NCI-H187 (cell line): Measurements from ENCODE around the gene ZNF581.

ENCODE experiments used
- DNase-seq, 2 experiments: peaks; one replicate each; lab custom pipeline; 2025; lab: John Stamatoyannopoulos, UW

ZNF581 gene

GRCh38 chr19:55626350-55626749 is 17.1 kb upstream of the ZNF581 start:
- DNase-seq: no peak

DNA sequence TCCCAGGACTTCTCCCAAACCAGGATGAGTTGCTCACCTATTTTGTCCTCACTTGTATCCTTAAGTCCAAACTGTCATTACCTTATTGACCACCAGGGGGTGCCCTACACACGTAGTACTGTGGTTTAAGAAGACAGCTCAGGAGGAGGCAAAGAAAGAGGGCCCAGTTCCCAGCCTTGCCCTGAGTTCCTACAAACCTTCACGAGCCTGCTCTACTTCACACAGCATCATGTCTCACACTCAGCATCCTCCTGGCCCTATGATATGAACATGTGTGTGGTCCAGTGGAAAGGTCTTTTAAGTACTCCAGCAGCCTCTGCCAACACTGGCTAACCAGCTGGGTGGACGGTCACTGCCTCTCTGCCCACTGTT is 11.0 kb upstream of the ZNF581 start:
- peak; percentile 86 to 93 for DNase-seq

- DNase-seq: no peak
Observed at GRCh38 chr19:55633861-55634260, 9.6 kb upstream of the ZNF581 start.

DNA sequence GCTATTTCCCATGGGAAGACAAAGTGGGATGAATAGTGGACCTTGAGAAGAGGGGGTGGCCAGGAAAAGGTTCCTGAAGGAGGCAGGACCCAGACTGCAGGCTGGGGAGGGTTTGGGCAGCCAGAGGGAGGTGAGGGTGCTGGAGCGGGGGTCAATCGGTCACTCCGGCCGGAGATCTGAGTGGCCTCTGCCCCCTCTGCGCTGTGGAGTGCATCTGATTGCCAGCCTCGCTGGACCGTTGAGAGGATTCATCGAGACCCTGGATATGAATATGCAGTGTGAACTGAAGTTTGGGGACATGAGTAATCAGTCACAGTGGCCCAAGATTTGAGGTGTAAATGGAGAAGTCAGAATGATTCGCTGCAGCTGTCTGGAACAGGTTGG is 8.1 kb upstream of the ZNF581 start:
- DNase-seq: no peak

DNA sequence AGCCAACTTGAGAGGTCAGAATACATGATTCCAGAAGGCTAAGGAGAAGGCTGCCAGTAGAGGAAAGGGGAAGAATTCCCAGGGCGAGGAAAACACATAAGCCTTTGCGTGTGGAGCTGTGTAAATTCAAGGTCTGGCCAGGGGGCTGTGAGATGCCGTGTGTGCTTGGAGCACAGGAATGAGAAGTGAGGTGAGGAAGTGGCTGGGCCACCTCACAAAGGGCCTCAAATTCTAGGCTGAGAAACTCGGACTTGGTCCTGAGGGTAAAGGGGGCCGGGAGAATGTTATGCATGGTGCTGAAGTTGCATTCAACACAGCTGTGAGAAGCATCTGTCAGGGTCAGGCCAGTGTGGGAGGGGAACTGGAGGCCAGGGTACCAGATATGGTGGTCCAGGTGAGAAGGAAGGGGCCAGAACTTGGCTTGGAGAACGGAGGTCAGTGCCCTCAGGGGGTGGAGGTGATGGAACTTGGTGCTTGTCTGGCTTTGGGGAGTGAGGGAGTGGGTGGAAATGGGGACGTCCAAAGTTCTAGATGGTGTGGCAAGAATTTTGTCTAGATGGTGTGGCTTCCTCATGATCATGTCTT is 7.5 kb upstream of the ZNF581 start:
- DNase-seq: no peak

GRCh38 chr19:55636723-55637122 is 6.7 kb upstream of the ZNF581 start:
- no peak for DNase-seq

- no peak for DNase-seq
Observed at GRCh38 chr19:55637534-55637933, 5.9 kb upstream of the ZNF581 start.

- no peak for DNase-seq
Observed at GRCh38 chr19:55638864-55639359, 4.5 kb upstream of the ZNF581 start.

- DNase-seq: peak; percentile 25 to 49
Observed at GRCh38 chr19:55640043-55640576, 3.3 kb upstream of the ZNF581 start.

DNA sequence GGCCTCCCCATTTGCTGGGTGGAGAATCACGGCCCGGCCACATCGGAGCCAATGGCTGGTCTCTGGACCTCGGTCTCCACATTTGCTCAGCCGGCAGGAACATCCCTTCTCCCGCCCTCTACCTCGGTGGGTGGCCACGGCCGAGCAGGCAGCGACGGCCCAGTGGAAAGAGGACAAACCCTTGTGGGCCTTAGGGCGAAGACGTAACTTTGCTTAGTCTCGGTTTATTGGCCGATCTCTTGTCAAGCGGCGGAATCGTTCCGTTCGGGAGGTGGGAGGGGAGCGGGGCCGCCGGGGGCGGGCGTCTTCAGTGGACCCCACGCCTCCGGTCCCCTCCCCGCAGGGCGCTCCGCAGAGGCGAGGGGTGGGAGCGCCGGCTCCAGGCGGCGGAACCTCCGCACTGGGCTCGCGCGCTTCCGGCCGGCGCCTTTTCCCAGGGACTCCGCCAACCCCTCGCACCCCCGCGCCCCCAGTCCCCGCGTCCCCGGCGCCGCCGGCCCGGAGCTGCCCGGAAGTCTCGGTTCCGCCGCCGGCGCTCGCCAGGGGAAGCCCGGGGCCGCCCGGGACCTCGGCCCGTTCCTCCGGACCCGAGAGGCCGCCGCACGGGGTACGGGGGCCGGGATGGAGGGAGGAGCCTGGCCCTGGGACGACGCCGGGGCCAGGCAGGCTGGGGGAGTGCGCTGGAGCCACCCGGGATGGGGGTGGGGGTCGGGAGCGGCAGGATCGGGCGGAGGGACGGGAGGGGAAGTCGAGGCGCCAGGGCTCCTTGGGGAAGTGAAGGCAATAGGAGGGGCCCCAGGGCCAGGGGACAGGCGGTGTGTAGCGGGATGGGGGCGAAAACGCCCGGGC is 2.6 kb upstream of the ZNF581 start, which contains the start of gene ZNF580:
ZNF580 (plus strand) TSS at position 426 of the 849 bp plus-strand sequence. CDS start 1,507 bp downstream, outside the sequence.
- peak; percentile 25 to 30 for DNase-seq

DNA sequence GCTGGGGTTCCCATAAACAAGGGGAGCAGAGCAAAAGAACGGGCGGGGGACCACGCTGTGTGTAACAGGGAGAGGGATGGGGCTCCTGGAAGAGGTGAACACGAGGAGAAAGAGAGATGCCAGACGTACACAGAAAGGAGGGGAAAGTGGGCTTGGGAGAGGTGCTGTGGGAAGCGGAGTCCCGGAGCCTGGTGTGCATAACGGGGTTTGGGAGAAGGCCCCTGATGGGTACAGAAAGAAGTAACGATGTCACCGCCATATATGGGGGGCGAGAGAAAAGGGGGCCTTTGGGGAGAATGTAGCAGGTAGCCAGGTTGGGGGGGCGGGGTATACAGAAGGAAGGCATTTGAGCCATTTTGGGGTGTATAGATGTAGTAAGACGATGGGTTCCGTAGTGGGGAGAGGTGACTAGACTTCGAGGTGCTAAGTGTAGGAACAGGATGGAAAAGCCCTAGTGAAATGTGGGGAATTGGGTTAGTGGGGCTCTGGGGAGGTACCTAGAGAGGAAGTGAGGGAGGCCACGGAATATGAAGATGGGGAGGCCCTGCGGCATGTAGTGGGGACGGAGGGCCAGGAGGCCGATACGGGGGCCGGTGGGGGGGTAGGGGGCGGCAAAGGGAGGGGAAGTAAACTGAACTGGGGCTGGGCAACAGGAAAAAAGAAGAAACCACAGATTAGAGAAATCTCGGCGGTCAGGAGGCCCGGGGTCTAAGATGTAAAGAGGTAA is 1.9 kb upstream of the ZNF581 start:
- no peak for DNase-seq

DNA sequence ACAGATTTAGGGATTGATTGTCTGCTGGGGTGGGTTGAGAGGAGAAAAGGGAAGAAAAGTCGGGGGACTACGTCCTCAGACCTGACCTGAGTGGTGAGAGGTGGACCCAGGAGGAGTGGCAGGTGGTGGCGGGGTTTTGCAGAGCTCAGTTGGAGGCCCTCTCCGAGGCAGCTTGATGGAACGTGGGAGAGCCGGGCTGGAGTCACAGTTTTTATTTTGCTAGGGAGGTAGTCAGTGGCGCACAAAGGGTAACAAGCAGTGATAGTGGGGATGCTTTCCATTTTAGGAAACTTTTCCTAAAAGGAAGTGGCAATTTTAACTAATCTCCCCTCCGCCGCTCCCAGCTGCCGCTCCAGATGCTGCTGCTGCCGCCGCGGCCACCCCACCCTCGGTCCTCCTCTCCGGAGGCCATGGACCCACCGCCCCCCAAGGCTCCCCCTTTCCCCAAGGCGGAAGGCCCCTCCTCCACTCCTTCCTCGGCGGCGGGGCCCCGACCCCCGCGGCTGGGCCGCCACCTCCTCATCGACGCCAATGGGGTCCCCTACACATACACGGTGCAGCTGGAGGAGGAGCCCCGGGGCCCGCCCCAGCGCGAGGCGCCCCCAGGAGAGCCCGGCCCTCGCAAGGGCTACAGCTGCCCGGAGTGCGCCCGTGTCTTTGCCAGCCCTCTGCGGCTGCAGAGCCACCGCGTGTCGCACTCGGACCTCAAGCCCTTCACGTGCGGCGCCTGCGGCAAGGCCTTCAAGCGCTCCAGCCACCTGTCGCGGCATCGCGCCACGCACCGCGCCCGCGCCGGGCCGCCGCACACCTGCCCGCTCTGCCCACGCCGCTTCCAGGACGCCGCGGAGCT is 1.1 kb upstream of the ZNF581 start:
- DNase-seq: no peak

- DNase-seq: no peak
Observed at GRCh38 chr19:55643887-55644176, 383 bp downstream of the ZNF581 start.

DNA sequence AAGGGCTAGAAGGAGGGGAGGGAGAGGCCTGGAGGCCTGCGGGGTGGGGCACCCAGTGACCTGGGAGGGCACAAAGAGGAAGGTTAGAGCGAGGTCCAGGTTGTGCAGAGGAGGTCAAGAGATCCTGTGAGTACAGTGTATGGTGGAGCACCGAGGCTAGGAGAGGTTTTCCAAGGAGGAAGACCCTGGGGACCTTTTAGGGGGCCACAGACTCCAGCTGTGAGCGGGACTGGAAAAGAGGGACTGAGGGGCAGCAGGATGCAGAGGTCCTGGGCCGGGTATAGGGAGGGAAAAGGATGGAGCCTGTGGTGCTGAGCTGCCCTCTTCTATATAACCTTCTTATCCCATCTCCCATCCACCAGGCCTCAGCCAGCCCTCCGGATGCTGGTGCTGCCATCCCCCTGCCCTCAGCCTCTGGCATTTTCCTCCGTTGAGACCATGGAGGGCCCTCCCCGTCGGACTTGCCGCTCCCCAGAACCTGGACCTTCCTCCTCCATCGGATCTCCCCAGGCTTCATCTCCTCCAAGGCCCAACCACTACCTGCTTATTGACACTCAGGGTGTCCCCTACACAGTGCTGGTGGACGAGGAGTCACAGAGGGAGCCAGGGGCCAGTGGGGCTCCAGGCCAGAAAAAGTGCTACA is 863 bp downstream of the ZNF581 start:
- DNase-seq: no peak

DNA sequence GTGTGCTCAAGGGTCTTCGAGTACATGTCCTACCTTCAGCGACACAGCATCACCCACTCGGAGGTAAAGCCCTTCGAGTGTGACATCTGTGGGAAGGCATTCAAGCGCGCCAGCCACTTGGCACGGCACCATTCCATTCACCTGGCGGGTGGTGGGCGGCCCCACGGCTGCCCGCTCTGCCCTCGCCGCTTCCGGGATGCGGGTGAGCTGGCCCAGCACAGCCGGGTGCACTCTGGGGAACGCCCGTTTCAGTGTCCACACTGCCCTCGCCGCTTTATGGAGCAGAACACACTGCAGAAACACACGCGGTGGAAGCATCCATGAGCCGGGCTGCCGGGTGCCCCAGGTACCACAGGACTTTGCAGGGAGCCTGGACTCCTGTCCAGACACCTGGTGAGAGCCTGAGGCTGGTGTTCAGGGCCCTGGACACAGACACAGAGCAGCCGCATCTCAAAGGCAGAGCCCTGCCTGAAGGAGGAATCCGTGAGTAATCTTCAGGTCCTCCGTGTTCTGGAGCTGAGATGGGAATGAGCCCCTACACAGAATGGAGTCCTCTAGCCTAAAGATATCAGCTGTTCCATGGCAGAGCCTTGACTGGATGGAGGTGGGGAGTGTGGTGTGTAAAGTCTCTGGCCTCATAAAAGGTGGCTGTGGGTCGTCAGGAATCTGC is 1.5 kb downstream of the ZNF581 start:
- DNase-seq: no peak

GRCh38 chr19:55645512-55645881 is 2.0 kb downstream of the ZNF581 start:
- DNase-seq: no peak

DNA sequence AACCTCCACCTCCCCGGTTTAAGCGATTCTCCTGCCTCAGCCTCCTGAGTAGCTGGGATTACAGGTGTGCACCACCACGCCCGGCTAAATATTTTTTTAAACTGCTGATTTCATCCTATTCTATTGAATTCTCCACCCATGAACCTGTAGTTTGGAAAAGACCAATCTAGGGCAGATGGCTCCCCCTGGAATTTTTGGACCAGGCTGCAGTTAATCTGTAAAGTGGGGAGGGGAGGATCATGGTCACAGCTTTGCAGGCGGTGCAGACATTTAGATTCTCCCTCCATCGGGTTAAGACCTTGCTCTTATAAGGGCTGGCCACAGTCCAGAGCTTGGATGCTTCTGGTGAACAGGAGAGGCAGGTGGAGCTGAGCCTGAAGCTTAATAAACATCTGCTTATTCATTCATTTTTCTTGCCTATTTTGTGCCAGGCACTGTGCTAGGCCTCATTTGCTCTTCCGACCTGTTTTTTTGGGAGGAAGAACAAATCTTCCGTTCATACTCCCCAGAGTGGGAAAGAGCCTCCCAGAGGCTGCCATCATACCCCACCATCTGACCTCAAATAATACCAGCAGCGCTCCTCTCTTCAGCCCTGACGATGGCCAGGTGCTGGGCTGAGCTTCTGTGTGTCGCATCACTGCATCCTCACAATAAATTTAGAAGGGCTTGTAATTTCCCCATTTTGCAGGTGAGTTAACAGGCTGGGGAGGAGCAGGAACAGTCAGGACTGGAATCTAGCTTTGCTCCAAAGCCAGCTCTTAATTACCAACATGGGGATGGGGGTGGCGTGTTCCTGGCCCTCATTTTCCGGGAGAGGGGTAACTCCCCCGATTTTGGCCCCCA is 3.7 kb downstream of the ZNF581 start:
- DNase-seq: no peak

GRCh38 chr19:55647732-55648584 is 4.5 kb downstream of the ZNF581 start, which contains the start of gene CCDC106:
CCDC106 (plus strand) TSS chr19:55648212; CDS start chr19:55649047, 835 bp downstream.
- DNase-seq: peak; percentile 42 to 55
